MM.1S (cell line): ENCODE results near the gene HAT1.

Experiments used
- DNase-seq: peaks from one replicate; pipeline ENCODE4 v3.0.0-alpha.2; 2015
- H2AFZ ChIP-seq: fragments of 300-600 bp; sonication (generic); 2 replicates; pipeline ENCODE4 v1.6.0; 2016; ENCODE audit warnings: antibody characterized with exemption, low read length
- H3F3A ChIP-seq: fragments of 300-600 bp; sonication (generic); 2 replicates; pipeline ENCODE4 v1.6.1; 2016; ENCODE audit warnings: mild to moderate bottlenecking, antibody characterized with exemption, low read length, moderate library complexity, mixed read lengths; ENCODE audit not compliant: insufficient read depth
- H3K27ac ChIP-seq: fragments of 300-600 bp; sonication (generic); 2 replicates; pipeline ENCODE4 v1.5.1; 2016; ENCODE audit warnings: mild to moderate bottlenecking, low read length
- H3K27me3 ChIP-seq: fragments of 300-600 bp; sonication (generic); replicated peaks from 2 replicates; pipeline ENCODE4 v1.6.0; 2016; ENCODE audit warnings: low read length; ENCODE audit not compliant: insufficient read depth
- H3K36me3 ChIP-seq: fragments of 300-600 bp; sonication (generic); replicated peaks from 2 replicates; pipeline ENCODE4 v1.6.1; 2016; ENCODE audit warnings: mild to moderate bottlenecking, low read length, mixed read lengths; ENCODE audit not compliant: insufficient read depth
- H3K4me1 ChIP-seq: fragments of 300-600 bp; sonication (generic); 2 replicates; pipeline ENCODE4 v1.6.1; 2016; ENCODE audit warnings: low read length, mixed read lengths
- H3K4me2 ChIP-seq: fragments of 300-600 bp; sonication (generic); 2 replicates; pipeline ENCODE4 v1.6.0; 2016; ENCODE audit warnings: low read depth, low read length
- H3K4me3 ChIP-seq: fragments of 300-600 bp; sonication (generic); 2 replicates; pipeline ENCODE4 v1.5.1; 2016; ENCODE audit warnings: low read length, mixed read lengths
- H3K79me2 ChIP-seq: fragments of 300-600 bp; sonication (generic); 2 replicates; pipeline ENCODE4 v1.6.1; 2016; ENCODE audit warnings: mixed run types, low read length, mixed read lengths
- H3K9ac ChIP-seq: fragments of 300-600 bp; sonication (generic); 2 replicates; pipeline ENCODE4 v1.6.1; 2016; ENCODE audit warnings: low read length, mixed read lengths
- H3K9me2 ChIP-seq: fragments of 300-600 bp; sonication (generic); replicated peaks from 2 replicates; pipeline ENCODE4 v1.6.1; 2016; ENCODE audit warnings: mild to moderate bottlenecking, low read length, mixed read lengths; ENCODE audit not compliant: insufficient read depth
- H3K9me3 ChIP-seq: fragments of 300-600 bp; sonication (generic); replicated peaks from 2 replicates; pipeline ENCODE4 v1.6.1; 2016; ENCODE audit warnings: mild to moderate bottlenecking, low read length, mixed read lengths; ENCODE audit not compliant: insufficient read depth
- H4K20me1 ChIP-seq: fragments of 300-600 bp; sonication (generic); 2 replicates; pipeline ENCODE4 v1.6.1; 2016; ENCODE audit warnings: mild to moderate bottlenecking, low read length, moderate library complexity, mixed read lengths; ENCODE audit not compliant: insufficient read depth
- CTCF ChIP-seq: fragments of 300-600 bp; sonication (generic); IDR thresholded peaks from 2 replicates; pipeline ENCODE4 v1.5.1; 2016; ENCODE audit warnings: antibody characterized with exemption, low read length, mixed read lengths
- EZH2 ChIP-seq: fragments of 300-600 bp; sonication (generic); optimal IDR thresholded peaks from 2 replicates; pipeline ENCODE3; 2017; ENCODE audit warnings: low read depth, mild to moderate bottlenecking, antibody characterized with exemption, low read length, mixed read lengths
- EZH2phosphoT487 ChIP-seq: fragments of 300-600 bp; sonication (generic); IDR thresholded peaks from 2 replicates; pipeline ENCODE4 v1.6.1; 2018; ENCODE audit warnings: antibody characterized with exemption, low read length

Gene HAT1

DNA sequence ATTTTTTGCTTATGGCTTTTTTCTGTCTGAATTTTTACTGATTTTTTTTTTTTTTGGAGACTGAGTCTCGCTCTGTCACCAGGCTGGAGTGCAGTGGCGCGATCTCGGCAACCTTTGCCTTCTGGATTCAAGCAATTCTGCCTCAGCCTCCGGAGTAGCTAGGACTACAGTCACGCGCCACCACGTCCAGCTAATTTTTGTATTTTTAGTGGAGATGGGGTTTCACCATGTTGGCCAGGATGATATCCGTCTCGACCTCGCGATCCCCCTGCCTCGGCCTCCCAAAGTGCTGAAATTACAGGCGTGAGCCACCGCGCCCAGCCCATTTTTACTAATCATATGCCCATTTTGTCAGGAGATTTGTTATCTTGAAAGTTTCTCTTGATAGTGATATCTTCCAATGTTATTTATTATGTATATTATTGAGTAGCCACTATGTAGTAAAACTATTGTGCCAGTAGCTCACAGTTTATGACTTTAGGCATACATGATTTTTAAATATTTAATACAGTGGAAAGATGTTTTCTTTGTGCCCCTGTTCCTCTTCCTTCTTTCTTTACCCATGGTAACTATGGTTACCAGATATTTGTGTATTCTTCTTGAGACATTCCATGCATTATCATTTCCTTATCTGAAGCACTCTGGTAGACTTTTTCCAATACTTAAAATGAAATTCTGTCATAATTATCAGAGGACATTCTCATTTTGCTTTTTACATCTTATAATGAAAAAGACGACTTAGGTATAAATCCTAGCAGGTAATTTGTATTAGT is 2.1 kb downstream of the HAT1 start:
- TF ChIP-seq CTCF (no peak), EZH2phosphoT487 (no peak), EZH2 (no peak)
- H3F3A ChIP-seq = peaks cover 8% of the 10 kb centered on the region
- no peaks in the 10 kb centered on the region for H3K9me2 ChIP-seq
- H3K4me2 ChIP-seq = no peak overlapping the region
- peaks cover 68% of the 10 kb centered on the region for H3K79me2 ChIP-seq
- H3K4me3 ChIP-seq = no peak overlapping the region
- no peaks in the 10 kb centered on the region for H3K9me3 ChIP-seq
- no peak overlapping the region for H2AFZ ChIP-seq
- no peak overlapping the region for H3K27ac ChIP-seq
- no peaks in the 10 kb centered on the region for H3K27me3 ChIP-seq
- no peak for DNase-seq
- H4K20me1 ChIP-seq = no peaks in the 10 kb centered on the region
- no peaks in the 10 kb centered on the region; the same call in 1 of the 2 replicates for H3K36me3 ChIP-seq
- no peaks in the 10 kb centered on the region; the same call in 1 of the 2 replicates for H3K4me1 ChIP-seq
- H3K9ac ChIP-seq = no peak overlapping the region

GRCh38 chr2:171930385-171930784 is 8.1 kb downstream of the HAT1 start:
- TF ChIP-seq EZH2phosphoT487 (no peak), CTCF (no peak), EZH2 (no peak)
- H3K79me2 ChIP-seq = peaks cover 97% of the 10 kb centered on the region
- DNase-seq = no peak
- H3K9ac ChIP-seq = no peak overlapping the region
- H3K27me3 ChIP-seq = no peaks in the 10 kb centered on the region
- H3K4me2 ChIP-seq = no peak overlapping the region
- no peak overlapping the region for H3K27ac ChIP-seq
- H3K36me3 ChIP-seq = no peaks in the 10 kb centered on the region
- H2AFZ ChIP-seq = no peak overlapping the region
- H4K20me1 ChIP-seq = no peaks in the 10 kb centered on the region; the same call in 1 of the 2 replicates
- no peaks in the 10 kb centered on the region for H3F3A ChIP-seq
- no peak overlapping the region for H3K4me3 ChIP-seq
- no peaks in the 10 kb centered on the region for H3K9me3 ChIP-seq
- no peaks in the 10 kb centered on the region for H3K4me1 ChIP-seq
- no peaks in the 10 kb centered on the region for H3K9me2 ChIP-seq

- H3F3A ChIP-seq = no peaks in the 10 kb centered on the region
- no peak overlapping the region for H3K4me3 ChIP-seq
- H3K9me2 ChIP-seq = no peaks in the 10 kb centered on the region
- no peak for TF ChIP-seq CTCF
- no peak for TF ChIP-seq EZH2
- TF ChIP-seq EZH2phosphoT487 = no peak
- peaks cover 89% of the 10 kb centered on the region for H3K79me2 ChIP-seq
- no peaks in the 10 kb centered on the region for H3K27me3 ChIP-seq
- no peaks in the 10 kb centered on the region for H3K9me3 ChIP-seq
- no peak overlapping the region for H2AFZ ChIP-seq
- no peak for DNase-seq
- no peaks in the 10 kb centered on the region for H3K36me3 ChIP-seq
- H3K27ac ChIP-seq = no peak overlapping the region
- H3K9ac ChIP-seq = no peak overlapping the region
- no peaks in the 10 kb centered on the region for H3K4me1 ChIP-seq
- H4K20me1 ChIP-seq = no peaks in the 10 kb centered on the region
- H3K4me2 ChIP-seq = no peak overlapping the region
Observed at GRCh38 chr2:171939058-171939742, 16.9 kb downstream of the HAT1 start.
